Measurements from ENCODE around the gene DNAJC13.

Gene DNAJC13

DNA sequence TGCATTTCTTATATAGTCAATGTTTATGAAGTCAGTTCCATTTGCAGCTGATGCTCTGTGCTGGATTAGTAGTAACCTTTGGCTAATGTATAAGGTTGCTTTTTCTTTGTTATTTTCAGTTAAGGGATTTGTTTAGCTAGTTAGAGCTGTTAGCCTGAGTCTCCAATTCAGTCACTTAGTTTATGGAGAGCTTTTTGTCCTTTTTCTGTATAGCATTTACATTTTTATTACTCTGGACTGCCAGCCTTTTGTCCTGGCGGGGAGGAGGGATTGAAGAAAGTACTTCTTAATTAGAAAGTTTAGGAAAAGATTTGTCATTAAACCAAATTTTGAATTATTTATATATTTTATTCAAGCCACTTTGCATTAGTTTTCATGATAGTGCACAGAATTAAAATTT lies 52.0 kb downstream of the DNAJC13 start:
- no peak for DNase-seq

DNA sequence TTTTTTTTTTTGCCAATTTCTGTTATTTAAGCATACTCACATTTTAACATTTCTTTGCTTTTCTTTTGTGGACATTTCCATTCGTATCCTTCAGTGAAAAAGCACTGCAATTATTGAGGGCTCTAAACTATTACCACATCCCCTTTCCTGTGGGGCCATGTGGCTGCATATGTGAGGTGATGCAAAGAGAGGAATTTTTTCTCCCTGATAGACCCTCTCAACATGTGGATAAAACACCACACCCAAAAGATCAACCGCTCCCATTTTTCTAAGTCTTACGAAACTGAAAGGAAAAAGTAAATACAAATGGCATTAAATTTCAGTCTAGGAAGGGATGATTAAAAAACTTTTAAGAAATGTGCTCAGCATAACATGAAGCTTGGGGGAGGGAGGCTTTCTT lies 68.8 kb downstream of the DNAJC13 start:
- DNase-seq = no peak

DNA sequence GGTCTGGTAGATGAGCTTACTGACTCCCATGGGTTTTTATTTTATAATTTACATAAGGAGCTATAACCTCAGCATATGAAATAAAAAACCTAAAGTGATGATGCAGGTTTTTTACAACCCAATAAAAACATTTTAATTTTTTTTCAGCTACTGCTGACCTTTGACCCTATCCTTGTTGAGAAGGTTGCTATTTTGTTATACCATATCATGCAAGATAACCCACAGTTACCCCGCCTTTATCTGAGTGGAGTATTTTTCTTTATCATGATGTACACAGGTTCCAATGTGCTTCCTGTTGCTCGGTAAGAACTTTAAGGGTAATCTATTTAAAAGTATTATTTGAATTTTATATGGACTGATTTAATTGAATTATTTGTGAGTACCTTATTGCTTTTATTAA lies 70.8 kb downstream of the DNAJC13 start:
- no peak for DNase-seq

DNA sequence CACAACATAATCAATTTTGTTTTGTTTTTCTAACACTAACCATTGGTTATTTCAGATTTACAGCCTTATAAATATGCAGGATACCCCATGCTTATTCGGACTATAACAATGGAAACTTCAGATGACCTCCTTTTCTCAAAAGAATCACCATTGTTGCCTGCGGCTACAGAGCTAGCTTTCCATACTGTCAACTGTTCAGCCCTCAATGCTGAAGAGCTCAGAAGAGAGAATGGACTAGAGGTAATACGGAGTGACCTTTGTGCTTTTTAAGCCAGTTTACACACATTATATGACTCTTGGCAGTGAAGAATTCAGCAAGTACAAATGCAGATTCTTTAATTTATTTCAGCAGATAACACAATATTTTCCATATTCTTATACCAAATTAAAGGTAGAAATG lies 81.8 kb downstream of the DNAJC13 start:
- DNase-seq = no peak

DNA sequence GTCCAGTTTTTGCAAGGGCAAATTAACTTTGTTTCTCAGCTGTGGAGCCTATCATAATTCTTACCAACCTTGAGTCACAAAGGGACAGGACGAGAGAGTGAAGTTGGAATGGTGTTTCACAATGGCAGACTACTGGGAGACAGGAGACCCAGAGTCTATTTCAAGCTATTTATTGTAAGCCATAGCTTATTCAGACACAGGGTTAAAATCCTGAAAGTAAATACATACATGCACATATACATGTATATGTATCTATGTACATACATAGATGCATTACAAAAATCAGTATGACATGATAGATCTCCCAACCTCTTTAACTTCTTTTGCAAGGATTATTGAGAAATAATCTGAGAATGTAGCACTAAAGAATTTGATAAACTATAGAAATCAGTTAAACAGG lies 86.3 kb downstream of the DNAJC13 start:
- DNase-seq = no peak

DNA sequence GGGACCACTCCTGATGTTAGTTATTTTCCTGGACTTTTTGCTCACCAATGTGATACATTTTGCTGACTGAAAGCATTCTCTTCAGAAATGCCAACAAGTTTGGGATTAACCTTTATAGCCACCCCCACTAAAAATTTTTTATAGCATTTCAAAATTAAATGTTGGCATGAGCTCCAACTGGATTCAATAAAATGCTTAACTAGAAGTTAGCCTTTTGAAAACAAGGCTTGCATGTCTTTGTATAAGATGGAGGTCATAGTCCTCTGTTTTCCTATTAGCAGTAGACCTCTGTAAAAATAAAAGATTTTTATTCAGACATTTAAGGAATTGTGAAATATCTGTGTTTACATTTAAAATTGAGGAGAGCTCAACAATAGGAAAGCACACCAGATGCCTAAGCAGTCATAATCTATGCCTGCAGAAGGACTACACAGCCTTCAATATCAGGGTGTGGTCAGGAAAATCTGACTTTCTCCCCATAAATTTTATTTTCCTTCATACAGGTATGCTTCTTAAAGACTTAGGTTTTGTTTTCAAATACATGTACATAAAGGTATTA lies 87.2 kb downstream of the DNAJC13 start:
- no peak for DNase-seq

DNA sequence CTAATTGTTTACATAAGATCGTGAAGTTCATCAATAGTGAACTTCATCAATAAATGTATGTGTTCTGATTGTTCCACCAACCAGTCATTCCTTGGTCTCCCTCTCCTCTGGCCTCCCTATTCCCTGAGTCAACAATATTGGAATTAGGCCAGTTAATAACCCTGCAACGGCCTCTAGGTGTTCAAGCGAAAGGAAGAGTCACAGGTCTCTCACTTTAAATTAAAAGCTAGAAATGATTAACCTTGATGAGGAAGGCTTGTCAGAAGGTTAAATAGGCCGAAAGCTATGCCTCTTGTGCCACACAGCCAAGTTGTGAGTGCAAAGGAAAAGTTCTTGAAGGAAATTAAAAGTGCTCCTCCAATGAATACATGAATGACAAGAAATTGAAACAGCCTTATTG lies 90.4 kb downstream of the DNAJC13 start:
- no peak for DNase-seq

DNA sequence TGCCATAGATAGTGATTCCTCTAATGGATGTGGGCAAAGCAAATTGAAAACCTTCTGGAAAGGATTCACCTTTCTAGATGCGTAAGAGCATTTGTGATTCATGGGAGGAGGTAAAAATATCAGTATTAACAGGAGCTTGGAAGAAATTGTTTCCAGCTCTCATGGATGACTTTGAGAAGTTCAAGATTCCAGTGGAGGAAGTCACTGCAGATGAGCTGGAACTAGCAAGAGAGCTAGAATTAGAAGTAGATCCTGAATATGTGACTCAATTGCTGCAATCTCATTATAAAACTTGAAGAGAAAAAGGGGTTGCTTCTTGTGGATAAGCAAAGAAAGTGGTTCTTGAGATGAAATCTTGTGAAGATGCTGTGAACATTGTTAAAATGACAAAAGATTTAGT lies 91.8 kb downstream of the DNAJC13 start:
- DNase-seq = no peak

DNA sequence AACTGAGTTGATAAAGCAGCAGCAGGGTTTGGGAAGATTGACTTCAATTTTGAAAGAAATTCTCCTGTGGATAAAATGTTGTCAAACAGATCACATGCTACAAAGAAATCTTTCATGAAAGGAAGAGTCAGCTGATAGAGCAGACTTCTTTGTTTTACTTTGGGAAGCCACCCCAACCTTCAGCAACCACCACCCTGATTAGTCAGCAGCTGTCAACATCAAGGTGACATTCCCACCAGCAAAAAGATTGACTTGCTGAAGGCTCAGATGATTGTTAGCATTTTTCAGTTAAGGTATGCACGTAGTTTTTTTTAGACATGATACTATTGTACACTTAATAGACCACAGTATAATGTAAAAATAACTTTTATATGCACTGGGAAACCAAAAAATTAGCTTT lies 92.2 kb downstream of the DNAJC13 start:
- no peak for DNase-seq

DNA sequence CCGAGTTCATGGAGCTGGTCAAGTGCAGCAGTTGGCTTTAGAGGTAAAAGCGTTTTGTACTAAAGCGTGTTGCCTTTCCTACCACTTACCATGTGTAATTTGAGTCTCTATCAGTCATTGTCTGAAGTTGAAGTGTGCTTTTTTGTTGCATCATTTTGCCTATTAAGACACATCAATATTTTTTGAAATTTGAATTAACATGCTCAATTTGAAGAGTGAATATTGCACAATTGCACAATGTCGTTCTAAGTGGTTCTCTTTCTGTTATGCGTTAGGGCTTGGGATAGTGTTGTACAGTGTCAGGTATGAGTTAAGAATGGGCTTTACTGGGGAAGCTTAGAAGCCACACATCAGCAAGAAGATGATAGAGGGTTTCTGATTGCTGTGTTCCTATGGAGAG lies 95.8 kb downstream of the DNAJC13 start:
- no peak for DNase-seq

DNA sequence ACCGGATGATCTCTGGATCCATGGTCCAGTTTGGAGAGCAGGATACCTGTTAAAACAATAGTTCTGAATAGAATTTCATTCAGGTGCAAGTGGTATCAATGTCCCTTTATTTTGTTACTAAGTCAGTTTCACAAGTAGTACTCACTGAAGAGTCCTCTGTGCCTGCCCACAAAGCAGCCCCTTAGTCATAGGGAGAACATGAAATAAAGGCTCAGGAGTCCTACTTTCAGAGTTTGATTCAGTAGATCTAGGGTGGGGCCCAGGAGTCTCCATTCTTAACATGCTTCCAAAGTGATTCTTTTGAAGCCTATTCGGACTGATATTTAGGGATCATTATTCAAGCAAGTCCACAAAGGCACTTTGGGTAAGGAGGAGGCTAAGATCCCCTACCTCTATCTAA lies 100.0 kb downstream of the DNAJC13 start:
- DNase-seq = no peak

DNA sequence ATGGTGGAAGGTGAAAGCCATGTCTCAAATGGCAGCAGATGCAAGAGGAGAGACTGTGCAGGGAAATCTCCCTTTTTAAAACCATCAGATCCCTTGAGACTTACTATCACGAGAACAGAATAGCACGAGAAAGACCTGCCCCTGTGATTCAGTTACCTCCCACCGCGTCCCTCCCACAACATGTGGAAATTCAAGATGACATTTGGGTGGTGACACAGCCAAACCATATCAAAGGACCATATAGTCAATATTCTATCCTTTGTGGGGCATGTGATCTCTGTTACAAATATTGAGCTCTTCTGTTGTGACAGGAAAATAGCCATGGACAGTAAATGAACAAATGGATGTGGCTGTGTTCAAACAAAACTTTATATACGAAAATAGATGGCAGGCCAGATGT lies 102.6 kb downstream of the DNAJC13 start:
- DNase-seq = no peak

DNA sequence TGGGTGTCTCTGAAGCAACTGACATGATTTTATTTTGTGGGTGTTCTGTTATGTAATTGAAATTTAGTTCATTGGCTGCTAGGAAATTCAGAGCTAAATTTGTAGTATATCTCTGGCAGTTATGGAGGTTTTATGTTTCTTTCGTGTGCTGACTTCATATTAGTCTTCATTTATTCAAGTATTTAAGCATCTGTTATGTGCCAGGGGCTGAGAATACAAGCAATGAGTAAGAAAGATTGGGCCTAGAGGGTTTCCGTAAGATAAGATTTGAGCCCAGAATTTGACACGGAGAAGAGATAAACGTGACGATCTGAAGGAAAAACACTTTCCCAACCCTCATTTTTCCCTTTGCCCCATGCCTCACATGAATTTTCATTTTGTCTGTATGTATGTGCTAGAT lies 104.6 kb downstream of the DNAJC13 start:
- DNase-seq = no peak

DNA sequence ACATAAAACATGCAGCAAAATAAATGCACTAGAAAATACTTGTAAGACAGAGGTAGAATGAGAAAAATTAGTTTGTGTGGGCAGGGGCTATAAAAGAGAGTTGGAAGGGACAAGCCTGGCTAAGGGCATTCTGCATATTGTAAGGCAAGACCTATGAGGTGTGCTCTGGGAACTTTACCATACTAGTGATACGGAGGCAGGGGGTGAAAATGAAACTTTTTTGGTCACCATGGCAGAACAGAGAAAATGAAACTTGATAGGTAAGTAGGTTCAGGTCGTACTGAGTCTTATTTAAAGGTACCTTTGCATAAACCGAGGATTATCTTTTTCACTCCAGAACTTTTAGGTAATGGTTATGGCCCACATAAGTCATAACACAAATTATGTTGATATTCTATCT lies 105.1 kb downstream of the DNAJC13 start:
- DNase-seq = no peak

DNA sequence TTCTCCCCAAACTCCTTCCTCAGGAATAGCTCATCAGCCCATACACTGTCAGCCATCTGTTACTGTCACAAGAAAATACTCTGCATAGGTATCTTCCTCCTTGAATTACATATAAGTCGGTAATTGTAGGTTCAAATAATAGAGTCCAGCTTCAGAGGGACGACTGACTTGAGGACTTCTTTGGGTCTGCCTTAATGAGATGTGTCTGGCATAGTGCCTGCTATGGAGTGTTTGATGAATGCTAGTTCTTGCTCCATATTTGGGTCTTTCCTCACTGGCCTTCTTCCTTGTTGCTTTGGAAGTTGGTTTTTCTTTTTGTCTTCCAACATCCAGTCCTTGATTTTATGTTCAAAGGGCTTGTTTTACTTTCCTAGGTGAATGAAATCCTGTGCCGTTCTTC lies 113.3 kb downstream of the DNAJC13 start:
- DNase-seq = no peak

DNA sequence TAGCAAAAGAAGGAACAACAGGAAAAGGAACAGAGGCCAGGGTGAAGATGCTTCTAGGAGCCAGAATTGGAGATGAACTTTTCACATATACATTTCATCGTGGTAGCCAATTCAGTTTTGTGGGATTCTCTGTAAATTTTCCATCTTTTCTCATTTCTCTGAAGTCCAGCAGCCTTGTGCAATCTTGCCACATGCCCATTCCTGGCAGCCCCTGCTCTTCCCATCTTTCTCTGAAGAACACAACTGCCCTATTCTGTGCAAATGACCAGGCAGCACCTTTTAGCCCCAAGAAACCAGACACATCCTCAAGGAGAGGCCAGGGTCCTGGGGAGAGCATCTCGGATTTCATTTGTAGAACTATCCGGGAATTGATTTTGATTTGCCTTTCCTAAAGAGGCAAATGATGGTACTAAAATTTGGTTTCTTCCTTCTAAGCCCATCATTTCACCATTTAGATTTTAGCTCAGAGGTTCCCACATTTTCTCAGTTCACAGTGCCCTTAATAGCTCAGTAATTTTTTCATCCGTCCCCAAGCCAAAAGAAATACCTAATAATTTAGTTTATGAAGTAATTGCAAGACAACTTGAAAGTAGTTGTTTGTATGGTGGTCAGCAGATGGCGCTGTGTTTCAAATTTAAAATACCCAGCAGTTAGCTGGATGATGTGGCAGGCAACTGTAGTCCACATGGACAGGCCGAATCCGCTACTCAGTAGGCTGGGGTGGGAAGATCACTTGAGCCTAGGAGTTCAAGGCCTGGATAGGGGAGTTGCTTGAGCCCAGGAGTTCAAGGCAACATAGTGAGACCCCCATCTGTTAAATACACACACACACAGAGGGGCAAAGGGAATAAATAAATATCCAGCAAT lies 118.5 kb downstream of the DNAJC13 start:
- peak; percentile 48 to 57 for DNase-seq

DNA sequence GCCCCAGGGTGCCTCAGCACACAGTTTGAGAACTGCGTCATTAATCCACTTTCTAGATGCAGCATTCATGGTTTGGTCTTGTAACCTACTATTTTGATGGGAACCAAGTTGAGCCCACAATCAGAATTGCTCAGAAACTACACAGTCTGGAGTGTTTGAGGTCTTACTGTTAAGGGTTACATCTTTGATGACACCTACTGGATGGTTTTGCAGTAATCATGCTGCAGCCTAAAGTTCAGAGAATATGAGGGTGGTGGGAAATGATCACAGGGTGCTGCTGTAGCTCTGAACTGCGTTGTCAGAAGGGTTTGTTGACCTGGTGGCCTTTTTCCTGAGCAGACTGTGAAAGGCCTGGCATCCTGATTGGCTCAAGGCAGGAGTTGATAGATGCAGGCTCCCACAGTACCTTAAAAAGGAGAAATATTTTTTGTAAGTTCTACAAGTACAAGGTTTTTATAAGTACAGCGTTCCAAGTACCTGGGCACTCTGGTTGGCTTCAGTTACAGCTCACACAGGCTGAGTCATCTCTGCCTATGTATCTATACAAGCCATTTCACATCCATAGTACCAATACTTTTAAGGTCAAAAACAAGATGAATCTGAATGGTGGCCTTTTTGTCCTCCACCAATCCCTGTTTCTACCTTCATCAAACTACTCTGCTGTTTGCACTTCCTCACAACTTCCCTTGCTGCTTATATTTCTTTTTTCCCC lies 119.3 kb downstream of the DNAJC13 start:
- no peak for DNase-seq

DNA sequence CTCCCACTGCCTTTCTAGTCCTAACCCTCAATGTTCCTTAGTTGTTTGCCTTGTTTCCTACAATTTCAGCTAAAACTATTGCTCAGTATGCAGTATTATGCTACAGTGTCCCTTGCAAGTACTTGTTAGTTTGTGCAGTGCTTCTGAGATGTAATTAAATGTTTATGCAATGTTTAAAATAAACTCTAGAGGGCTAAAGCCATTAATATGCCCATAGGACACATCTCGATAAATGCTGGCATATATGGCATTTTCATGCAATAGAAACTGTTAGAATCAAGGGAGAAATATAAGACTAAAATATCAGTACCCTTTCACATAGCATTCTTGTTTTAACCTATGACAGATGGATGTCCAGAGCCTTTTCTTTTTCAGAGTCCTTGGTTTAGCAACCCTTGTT lies 120.0 kb downstream of the DNAJC13 start:
- DNase-seq = no peak

DNA sequence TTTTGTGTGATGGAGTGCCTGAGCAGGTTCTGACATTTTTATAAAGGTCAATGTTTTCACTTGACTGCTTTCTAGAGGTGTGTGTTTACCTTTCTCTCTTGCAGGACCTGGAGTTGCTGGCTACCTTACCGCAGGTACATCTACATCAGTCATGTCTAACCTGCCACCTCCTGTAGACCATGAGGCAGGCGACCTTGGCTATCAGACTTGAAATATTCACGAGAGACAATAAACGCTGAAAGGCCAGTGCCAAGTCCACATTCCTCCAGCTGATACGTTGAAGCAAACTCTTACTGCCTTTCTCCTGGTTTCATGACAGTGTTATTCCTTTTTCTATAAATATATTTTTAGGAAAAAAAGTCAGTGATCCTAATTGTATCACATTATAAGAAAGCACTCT lies 120.8 kb downstream of the DNAJC13 start:
- DNase-seq = no peak

DNA sequence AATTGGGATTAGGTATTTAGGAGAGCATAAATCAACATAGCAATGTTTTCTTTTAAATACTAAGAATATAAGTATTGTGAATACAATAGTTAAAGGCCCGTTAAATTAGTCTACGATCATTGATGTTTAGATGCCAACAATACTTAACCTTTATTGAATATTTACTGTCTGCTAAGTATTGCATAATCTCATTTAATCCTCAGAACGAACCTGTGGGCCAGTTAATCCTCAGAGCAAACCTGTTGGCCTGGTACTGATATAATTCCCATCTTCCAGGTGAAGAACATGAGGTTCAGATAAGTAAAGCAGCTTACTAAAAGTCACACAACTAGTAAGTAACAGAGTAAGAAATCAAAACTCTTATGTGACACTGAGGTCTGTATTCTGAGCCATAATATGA lies 122.4 kb downstream of the DNAJC13 start:
- no peak for DNase-seq

DNA sequence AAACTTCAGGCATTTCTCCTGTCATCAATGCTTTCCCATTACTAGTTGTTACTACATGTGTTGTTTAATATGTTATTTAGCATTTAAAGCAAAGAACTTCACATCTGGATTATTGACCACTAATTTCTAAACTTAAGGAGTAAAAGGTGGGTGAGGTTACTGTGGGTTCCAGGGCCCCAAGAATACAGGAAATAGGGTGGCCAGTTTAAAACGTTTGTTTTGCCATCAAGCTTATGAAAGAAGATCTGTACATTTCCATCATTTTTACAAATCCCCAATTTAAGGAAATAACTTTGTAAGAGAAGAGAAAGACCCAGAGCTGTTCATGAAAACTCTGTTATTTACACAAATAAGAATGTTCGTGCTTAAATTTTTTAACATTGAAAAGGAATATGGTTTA lies 125.3 kb downstream of the DNAJC13 start:
- DNase-seq = no peak

DNA sequence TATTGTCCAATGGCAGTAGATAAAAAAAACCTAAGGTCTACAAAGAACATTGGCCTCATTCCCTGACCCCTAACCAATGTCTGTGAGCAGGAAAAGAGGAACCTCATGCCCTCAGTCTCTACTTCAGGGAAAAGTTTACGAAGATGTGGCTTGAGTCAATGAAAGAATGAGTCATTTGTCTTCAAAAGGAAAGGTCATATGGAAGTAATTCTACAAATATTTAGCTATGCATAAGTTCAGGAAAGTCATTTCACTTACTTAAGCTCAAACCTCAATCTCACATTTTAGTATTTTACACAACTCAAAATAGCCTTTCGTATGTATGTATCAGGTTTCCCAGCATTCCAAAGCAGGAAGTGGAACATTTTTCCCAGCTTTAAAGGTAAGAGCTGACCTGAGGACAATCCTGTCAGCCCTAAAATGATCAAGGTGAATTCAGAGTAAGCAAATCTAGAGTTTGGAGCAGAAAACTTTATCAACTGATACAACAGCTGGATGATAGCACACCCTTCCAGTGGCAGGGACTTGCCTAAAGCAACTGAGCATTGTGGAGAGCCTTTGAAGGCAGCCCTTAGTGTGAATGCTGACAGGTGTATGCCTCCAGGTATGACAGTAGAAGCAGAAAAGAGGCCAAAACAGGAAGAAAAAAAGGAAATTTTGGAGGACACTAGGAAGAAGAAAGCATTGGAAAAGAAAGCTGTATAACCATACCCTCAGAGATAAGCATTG lies 125.9 kb downstream of the DNAJC13 start:
- no peak for DNase-seq

DNA sequence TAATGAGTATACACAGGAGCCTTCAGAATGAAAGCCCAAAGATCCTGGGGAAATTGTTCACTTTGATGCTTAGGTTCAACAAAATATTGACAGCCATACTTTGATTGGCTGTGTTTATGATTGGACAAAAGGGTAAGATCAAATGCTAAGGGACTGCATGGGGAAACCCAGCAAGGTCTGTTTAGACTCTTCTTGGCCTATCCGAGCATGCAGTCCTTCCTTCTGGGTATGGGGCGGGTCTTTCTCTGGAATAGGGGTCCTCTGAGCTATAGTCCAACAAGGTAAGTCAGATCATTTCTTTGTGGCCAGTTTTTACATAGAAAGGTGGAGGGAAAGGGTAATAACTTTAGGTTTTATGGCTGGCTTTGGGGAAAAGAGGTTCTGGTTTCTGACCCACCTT lies 126.8 kb downstream of the DNAJC13 start:
- DNase-seq = no peak

DNA sequence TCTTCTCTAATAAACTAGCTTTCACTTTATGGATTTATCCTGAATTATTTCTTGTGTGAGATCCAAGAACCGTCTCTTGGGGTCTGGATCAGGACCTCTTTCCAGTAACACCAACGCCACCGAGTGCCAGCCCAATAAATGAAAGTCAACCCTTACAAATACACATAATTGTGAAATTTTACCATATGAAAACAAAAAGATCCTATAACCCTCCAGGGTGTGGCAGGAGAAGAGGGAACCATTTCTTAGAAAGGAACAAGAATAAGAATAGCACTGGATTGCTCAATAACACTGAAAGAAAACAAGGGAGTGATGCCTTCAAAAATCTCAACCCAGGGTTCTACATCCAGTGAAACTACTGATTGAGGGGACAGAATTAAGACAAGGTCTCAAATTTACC lies 128.2 kb downstream of the DNAJC13 start:
- DNase-seq = no peak
